Suprapubic skin (tissue), 4 donors: Measurements from ENCODE around the gene SMIM10L2A. TPM values are rescaled to one million over a fixed set of nuclear protein-coding genes. Genes with fewer than 3 reads are reported as not detected.

Experiments used
- DNase-seq, 2 donors: peaks; one replicate each; pipeline ENCODE4 v3.0.0-alpha.2; 2019; ENCODE audit warnings: low spot score in 2 of 2
- H3K27ac ChIP-seq: fragments of 200-600 bp; sonication (generic); one replicate; pipeline ENCODE4 v1.5.1; 2019
- H3K27me3 ChIP-seq: fragments of 200-600 bp; sonication (generic); one replicate; pipeline ENCODE4 v1.5.1; 2019
- H3K36me3 ChIP-seq: fragments of 200-600 bp; sonication (generic); one replicate; pipeline ENCODE4 v1.5.1; 2019
- H3K4me1 ChIP-seq: fragments of 200-600 bp; sonication (generic); one replicate; pipeline ENCODE4 v1.5.1; 2019
- H3K4me3 ChIP-seq: fragments of 200-600 bp; sonication (generic); one replicate; pipeline ENCODE4 v1.5.1; 2019; ENCODE audit warnings: mild to moderate bottlenecking
- H3K9me3 ChIP-seq: fragments of 200-600 bp; sonication (generic); one replicate; pipeline ENCODE4 v1.5.1; 2019
- CTCF ChIP-seq, 2 donors: fragments of 200-600 bp in 1 of 2; fragments of 450-650 bp in 1 of 2; sonication (generic) in 1 of 2; IDR thresholded peaks; one replicate each; pipeline ENCODE4 v1.5.1; 2016 to 2019; ENCODE audit warnings: antibody characterized with exemption in 2 of 2, mild to moderate bottlenecking in 1 of 2, moderate library complexity in 1 of 2
- EP300 ChIP-seq: sonication (generic); formaldehyde crosslinking; IDR thresholded peaks from one replicate; pipeline ENCODE4 v1.6.1; 2017; ENCODE audit warnings: antibody characterized with exemption
- POLR2A ChIP-seq, 2 donors: fragments of 450-650 bp; IDR thresholded peaks; one replicate each; pipeline ENCODE4 v1.6.1; 2017; ENCODE audit warnings: antibody characterized with exemption in 2 of 2, mild to moderate bottlenecking in 2 of 2, moderate library complexity in 2 of 2
- POLR2AphosphoS5 ChIP-seq, 3 donors: sonication (generic); formaldehyde crosslinking; IDR thresholded peaks; one replicate each; pipeline ENCODE4 v1.6.1; 2017; ENCODE audit warnings: antibody characterized with exemption in 3 of 3
- WGBS: methylation state at CpG from one replicate; pipeline ENCODE4 v1.1.5; 2018; 5-methylcytosine and 5-hydroxymethylcytosine counted together
- total RNA-seq, 4 donors: library from RNA; depleted of rRNA; stranded (reverse); fragments of >200 nt; gene quantifications; one replicate each; pipeline ENCODE4 v1.1.0, GENCODE V29; 2016

Gene SMIM10L2A
- 1 to 10 TPM; 1.4 to 5.1 (median 3.3) TPM for total RNA-seq

DNA sequence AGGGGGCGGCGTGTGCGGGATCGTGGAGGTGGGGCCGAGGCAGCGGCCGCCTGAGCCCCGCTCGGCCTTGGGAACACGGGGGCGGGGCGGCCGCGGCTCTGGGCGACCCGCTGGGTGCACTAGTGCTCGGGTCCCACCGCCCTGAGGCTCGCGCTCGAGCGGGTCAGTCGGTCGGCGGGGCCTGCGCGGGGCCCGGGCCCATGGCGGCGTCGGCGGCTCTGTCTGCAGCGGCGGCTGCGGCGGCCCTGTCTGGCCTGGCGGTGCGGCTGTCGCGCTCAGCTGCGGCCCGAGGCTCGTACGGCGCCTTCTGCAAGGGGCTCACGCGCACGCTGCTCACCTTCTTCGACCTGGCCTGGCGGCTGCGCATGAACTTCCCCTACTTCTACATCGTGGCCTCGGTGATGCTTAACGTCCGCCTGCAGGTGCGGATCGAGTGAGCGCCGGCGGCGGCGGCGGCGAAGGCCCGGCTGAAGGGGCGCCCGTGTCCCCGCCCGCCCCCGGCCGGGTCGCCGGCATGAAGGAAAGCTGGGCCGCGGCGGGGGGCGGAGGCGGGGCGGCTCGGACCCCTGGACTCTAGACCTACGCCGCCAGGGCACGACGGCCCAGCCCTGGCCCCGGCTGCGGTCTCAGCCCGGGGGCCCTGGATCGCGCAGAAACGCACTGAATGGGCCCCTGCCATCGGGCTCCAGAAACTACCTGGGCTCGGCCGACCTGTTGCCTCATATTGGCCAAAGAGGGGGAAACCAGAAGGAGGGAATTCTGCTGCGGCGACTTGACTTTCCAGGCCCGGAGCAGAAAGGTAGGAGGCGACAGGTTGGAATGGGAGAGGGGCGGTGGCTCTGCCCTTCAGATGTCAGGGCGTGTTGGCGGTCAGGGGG, at the start of gene SMIM10L2A:
Gene SMIM10L2A, plus strand, starts transcription at position 13 of the 878 bp plus-strand sequence. Its CDS starts 188 bp downstream, at position 201.
- H3K4me3 ChIP-seq = peak within 1 kb of the TSS; percentile 61
- H3K36me3 ChIP-seq = no peaks in the 10 kb centered on the region
- H3K4me1 ChIP-seq = peaks cover 9% of the 10 kb centered on the region
- TF ChIP-seq CTCF (IDR thresholded peaks at IDR 0.05) (no peak), POLR2A (IDR thresholded peaks at IDR 0.05) (no peak), EP300 (no peak), POLR2AphosphoS5 (IDR thresholded peaks at IDR 0.05) (no peak)
- H3K9me3 ChIP-seq = no peaks in the 10 kb centered on the region
- DNase-seq = no peak
- H3K27me3 ChIP-seq = no peaks in the 10 kb centered on the region
- 66% methylated on average over 13 of the region's 100 CpGs for WGBS
- no peak within 1 kb of the TSS for H3K27ac ChIP-seq

GRCh38 chrX:135373357-135373756, 48.4 kb upstream of the SMIM10L2A start:
- Histone ChIP-seq H3K4me1 (no peaks in the 10 kb centered on the region), H3K27me3 (no peaks in the 10 kb centered on the region), H3K4me3 (no peak overlapping the region), H3K36me3 (no peaks in the 10 kb centered on the region), H3K9me3 (no peaks in the 10 kb centered on the region), H3K27ac (no peak overlapping the region)
- TF ChIP-seq CTCF (IDR thresholded peaks at IDR 0.05) (no peak), POLR2A (IDR thresholded peaks at IDR 0.05) (no peak), EP300 (no peak), POLR2AphosphoS5 (IDR thresholded peaks at IDR 0.05) (no peak)
- WGBS = 72% methylated on average over 7 of the region's 7 CpGs
- DNase-seq = no peak

- no peak overlapping the region for H3K27ac ChIP-seq
- no peaks in the 10 kb centered on the region for H3K36me3 ChIP-seq
- H3K27me3 ChIP-seq = no peaks in the 10 kb centered on the region
- DNase-seq = no peak
- 65% methylated on average over 1 of the region's 1 CpG for whole genome bisulfite sequencing
- no peaks in the 10 kb centered on the region for H3K9me3 ChIP-seq
- H3K4me1 ChIP-seq = no peaks in the 10 kb centered on the region
- no peak overlapping the region for H3K4me3 ChIP-seq
- TF ChIP-seq POLR2A (IDR thresholded peaks at IDR 0.05) (no peak), EP300 (no peak), CTCF (IDR thresholded peaks at IDR 0.05) (no peak), POLR2AphosphoS5 (IDR thresholded peaks at IDR 0.05) (no peak)
Observed at GRCh38 chrX:135382260-135382659, 39.5 kb upstream of the SMIM10L2A start.

DNA sequence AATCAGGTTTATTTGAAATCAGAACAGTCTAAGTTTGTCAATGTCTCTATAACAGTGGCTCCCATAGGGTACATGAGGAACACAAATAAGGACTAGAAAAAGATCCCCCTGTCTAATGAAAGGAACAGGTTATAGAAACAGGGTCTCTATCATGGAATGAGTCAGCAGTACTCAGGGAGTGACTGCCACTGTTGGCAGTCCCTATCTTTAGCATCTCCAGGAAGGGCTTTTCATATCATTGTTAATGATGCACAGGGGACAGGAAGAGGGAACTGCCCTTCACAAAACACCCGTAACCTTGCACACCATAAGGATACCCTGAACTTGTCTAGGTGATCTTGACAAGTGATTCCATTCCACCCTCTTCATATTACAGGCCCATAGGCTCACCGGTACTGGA, 38.5 kb upstream of the SMIM10L2A start:
- Histone ChIP-seq H3K27me3 (no peaks in the 10 kb centered on the region), H3K9me3 (no peaks in the 10 kb centered on the region), H3K4me3 (no peak overlapping the region), H3K27ac (no peak overlapping the region), H3K36me3 (no peaks in the 10 kb centered on the region), H3K4me1 (no peaks in the 10 kb centered on the region)
- no peak for DNase-seq
- TF ChIP-seq CTCF (IDR thresholded peaks at IDR 0.05) = no peak
- no peak for TF ChIP-seq POLR2A (IDR thresholded peaks at IDR 0.05)
- TF ChIP-seq EP300 = no peak
- TF ChIP-seq POLR2AphosphoS5 (IDR thresholded peaks at IDR 0.05) = no peak
- WGBS = 94% methylated on average over 2 of the region's 2 CpGs

DNA sequence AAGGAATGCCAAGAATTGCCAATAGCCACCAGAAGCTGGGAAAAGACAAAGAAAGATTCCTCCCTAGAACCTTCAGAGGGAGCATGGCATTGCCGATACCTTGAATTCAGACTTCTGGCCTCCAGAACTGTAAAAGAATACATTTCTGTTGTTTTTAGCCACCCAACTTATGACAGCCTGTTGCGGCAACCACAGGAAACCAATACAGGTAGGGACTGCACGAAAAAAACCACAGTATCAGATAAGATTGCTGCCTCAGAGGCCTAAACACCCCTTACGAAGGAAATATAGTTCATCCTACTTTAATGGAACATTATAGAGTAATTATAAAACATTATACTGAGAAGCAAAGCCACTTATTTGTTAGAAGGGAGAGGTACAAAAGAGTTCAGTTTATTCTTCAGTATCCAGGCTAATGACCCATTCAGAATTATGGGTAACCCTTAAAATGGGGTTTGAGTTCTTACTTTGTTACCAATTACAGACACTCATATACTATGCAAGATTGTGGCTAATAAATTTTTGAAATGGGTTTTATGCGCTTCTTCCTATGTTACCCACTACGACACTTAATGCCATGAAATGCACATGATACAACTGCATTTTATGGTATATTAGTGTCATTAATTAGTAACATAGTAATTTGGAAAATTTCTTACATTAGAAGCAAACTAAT, 37.4 kb upstream of the SMIM10L2A start:
- no peak overlapping the region for H3K4me3 ChIP-seq
- H3K27ac ChIP-seq = no peak overlapping the region
- DNase-seq = no peak
- no peaks in the 10 kb centered on the region for H3K36me3 ChIP-seq
- H3K4me1 ChIP-seq = no peaks in the 10 kb centered on the region
- whole genome bisulfite sequencing = 78% methylated on average over 6 of the region's 6 CpGs
- no peaks in the 10 kb centered on the region for H3K27me3 ChIP-seq
- no peak for TF ChIP-seq POLR2AphosphoS5 (IDR thresholded peaks at IDR 0.05)
- TF ChIP-seq EP300 = no peak
- no peak for TF ChIP-seq POLR2A (IDR thresholded peaks at IDR 0.05)
- TF ChIP-seq CTCF (IDR thresholded peaks at IDR 0.05) = no peak
- no peaks in the 10 kb centered on the region for H3K9me3 ChIP-seq
